Iris pigment epithelial cell (primary cell): ENCODE data around the gene PANX2.

Experiments
- DNase-seq: peaks from one replicate; pipeline ENCODE4 v3.0.0-alpha.2; 2011; ENCODE audit warnings: low read depth

PANX2 gene

DNA sequence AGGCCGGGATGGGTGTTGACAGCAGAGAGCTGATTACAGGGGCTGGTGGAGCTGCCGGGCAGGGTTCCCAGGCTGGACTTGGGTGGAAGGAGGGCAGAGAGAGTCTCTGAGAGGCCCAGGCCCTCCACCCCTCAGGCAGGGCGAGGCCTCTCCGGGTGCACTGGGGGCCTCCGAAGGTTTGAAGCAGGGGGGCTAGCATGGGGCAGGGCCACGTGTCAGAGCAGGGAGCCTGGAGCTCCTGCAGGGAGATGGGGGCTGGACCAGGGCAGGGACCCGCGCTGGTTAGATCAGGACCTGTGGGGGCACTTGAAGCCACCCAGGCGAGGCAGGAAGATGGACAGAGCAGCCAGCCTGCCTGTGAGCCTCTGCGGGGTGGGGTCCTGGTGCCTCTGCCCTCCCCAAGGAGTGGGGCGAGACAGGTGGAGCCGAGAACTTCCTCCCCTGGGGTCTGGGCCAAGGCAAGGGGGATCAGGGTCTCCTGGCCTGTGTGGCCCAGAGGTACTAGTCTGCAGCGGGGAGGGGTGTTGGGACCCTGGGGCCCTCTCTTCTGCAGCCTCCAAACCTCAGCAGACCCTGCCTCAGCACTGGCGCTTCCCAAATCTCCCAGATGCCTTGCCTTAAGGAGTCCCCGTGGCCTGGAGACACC lies 911 bp downstream of the PANX2 start:
- DNase-seq = no peak

DNA sequence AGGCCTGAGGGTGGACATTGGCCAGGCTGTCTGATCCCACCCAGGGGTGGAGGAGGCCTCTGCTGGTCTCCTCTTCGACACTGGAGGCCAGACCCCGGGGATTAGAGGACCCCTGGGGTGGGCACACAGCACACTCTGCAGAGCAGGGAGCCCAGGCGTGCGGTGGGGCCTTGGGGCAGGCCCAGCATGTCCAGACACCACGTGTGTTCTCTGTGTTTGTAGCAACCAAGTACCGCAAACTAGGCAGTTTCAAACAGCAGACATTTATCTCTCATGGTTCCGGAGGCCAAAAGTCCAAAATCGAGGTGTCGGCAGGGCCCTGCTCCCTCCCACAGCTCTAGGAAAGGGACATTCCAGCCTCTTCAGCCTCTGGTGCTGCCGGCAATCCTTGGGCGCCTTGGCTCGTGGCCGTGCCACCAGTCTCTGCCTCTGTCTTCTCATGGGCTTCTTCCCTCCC lies 1.5 kb downstream of the PANX2 start:
- DNase-seq = no peak

DNA sequence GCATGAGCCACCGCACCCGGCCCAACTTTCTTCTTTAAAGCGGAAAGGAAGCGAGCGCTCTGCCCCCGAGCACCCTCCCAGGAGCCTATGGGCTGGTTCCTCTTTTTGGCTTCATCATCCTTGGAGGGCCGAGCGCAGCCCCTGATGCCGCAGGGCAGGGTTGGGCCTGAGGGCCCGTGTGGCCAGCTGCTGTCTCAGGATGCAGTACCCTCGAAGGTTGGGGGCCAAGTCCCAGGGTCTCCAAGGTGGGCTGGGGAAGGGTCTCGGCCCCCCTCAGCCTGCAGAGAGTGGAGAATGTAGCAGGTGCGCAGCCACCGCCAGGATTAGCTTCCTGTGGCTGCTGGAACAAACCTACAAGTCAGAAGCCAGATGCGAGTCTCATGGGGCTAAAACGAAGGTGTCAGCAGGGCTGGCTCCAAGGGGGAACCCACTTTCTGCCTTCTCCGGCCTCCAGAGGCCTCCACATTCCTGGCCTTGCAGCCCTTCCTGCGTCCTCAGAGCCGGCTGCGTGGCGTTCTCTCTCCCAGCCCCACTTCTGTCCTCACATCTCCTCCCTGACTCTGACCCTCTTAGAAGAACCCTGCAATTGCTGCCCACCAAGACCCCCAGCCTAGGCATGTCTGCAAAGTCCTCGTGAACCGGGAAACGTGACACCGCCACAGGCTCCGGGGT lies 2.9 kb downstream of the PANX2 start:
- DNase-seq = no peak

DNA sequence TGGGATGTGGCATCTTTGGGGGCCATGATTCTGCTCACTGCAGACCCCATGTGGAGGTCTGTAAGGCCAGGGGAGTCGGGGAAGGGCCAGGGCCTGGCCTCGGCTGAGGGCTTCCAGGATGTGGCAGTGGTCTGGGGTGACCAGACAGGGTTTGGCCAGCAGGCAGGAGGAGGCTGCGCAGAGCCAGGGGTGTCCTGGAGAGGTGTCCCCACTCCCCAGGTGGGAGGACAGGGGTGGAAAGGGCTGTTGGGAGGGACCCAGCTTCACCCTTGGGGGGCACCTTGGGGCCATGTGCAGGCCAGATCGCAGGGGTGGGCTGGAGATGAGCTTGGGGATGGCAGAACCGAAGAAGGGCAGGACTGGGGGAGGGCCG lies 3.4 kb downstream of the PANX2 start:
- no peak for DNase-seq

DNA sequence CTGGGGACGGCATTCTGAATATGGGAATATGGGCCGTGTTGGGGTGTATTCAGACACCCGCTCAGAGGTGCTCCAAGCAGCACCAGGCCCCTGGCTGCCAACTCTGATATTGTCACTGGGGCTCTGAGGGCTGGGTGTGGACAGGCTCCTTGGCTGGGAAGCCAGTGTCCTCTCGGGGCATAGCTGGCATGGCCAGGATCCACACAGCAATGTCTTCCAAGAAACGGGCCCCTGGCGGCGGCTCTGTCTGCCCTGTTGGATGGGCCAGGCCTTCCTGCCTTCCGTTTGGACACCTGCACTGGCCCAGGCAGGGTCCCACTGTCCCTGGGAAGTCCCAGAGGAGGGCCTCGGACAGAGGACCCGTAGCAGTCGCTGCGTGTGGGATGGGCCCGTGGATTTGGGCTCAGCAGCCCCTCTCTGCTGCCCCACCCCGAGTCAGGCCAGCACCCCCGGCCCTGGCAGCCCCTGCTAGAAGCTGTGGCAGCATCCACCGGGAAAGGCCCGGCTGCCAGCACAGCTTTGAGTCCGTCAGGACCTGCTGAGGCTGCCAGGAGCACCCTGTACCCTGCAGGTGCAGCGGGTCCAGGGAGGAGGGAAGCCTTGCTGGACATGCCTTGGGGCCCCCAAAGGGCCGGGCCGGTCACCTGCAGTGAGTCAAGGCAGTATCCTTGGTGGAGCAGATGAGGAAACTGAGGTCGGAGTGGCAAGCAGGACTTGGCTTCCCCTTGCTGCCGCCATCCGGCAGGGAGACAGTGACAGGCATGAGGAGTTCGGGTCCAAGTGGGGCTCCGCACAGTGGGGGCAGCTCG lies 4.1 kb downstream of the PANX2 start:
- DNase-seq = no peak

DNA sequence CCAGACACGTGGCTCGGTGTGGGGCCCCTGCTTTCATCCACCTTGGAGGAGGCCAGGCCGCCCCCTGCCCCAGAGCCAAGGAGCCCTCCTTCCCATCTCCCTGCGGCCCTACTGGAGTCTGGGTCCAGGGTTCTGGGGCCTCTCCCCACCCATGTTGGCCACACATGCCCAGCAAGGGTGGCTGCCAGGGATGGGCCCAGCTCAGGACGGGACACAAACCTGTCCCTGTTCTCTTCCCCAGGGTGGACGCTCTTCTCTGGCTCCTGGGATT lies 4.6 kb downstream of the PANX2 start:
- DNase-seq = no peak

DNA sequence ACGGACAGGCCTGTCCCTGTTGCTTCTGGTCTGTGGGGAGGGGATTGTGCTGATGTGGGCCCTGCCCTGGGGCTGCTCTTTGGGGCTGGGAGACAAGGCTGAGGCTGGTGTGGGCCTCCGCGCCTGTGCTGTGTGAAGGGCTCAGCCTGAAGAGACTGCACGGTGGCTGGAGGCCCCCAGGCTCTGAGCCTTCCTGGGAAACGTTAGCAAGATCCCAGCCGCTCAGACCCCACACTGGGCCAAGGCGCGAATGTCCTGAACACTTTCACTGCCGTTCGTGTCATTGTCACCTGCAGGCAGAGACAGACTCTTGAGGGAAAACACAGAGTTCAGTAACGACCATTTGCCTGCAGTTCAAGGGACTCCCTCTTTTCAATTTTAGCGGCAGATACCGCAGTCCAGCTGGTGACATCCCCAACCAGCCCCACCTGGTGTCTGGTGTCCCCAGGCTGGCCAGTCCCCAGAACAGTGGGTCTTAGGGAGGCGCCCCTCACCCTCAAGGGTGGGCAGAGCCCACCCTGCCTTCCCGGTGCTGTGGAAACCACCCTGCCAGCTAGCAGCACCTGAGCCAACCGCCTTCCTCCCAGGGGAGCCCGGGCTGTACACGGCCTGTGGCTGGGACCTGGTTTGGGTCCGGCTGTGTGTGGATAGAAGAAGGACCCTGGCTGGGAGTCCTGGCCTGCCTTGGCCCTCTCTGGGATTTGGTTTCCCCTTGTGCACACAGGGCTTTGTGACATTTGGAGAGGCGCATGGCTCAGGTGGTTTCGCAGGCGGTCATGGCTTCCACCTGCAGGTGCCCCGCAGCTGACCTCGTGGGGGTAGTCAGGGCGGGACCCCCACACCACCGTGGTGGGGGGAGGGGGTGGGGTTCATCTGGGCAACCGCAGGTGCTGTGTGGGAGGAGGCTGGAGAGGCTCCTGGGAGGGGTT lies 5.7 kb downstream of the PANX2 start:
- no peak for DNase-seq

DNA sequence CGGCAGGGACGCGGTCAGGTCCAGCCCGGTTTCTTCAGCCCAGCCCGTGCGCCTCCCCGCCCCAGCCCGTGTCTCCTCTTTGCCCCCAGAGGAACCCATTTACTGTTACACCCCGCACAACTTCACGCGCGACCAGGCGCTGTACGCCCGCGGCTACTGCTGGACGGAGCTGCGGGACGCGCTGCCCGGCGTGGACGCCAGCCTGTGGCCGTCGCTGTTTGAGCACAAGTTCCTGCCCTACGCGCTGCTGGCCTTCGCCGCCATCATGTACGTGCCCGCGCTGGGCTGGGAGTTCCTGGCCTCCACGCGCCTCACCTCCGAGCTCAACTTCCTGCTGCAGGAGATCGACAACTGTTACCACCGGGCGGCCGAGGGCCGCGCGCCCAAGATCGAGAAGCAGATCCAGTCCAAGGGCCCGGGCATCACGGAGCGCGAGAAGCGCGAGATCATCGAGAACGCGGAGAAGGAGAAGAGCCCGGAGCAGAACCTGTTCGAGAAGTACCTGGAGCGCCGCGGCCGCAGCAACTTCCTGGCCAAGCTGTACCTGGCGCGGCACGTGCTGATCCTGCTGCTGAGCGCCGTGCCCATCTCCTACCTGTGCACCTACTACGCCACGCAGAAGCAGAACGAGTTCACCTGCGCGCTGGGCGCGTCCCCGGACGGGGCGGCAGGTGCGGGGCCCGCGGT lies 6.5 kb downstream of the PANX2 start:
- DNase-seq = no peak

DNA sequence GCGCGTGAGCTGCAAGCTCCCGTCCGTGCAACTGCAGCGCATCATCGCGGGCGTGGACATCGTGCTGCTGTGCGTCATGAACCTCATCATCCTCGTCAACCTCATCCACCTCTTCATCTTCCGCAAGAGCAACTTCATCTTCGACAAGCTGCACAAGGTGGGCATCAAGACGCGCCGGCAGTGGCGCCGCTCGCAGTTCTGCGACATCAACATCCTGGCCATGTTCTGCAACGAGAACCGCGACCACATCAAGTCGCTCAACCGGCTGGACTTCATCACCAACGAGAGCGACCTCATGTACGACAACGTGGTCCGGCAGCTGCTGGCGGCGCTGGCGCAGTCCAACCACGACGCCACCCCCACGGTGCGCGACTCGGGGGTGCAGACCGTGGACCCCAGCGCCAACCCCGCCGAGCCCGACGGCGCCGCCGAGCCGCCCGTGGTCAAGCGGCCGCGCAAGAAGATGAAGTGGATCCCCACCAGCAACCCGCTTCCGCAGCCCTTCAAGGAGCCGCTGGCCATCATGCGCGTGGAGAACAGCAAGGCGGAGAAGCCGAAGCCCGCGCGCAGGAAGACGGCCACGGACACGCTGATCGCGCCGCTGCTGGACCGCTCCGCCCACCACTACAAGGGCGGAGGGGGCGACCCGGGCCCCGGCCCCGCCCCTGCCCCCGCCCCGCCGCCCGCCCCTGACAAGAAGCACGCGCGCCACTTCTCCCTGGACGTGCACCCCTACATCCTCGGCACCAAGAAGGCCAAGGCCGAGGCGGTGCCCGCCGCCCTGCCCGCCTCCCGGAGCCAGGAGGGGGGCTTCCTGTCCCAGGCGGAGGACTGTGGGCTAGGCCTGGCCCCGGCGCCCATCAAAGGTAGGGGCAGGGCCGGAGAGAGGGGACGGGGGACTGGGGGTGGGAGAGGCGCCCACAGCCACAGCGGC lies 7.3 kb downstream of the PANX2 start:
- DNase-seq = no peak

DNA sequence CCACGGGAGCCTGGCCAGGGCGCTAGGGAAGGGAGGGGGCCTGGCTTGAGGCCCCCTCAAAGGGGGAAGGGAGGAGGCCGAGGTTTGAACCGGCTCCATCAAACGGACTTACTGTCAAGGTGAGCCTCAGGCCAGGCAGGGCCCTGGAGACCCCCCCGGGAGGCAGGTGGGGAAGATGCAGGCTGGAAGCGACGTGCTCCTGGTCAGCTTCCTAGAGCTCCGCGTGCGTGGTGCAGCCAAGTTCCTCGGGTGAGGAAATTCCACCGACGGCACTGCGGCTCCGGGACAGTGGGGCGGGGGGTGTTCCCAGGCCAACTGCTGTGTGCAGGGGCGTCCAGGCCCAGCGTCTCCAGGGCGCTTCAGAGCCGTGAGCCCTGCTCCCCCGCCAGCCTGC lies 7.9 kb downstream of the PANX2 start:
- DNase-seq = no peak

DNA sequence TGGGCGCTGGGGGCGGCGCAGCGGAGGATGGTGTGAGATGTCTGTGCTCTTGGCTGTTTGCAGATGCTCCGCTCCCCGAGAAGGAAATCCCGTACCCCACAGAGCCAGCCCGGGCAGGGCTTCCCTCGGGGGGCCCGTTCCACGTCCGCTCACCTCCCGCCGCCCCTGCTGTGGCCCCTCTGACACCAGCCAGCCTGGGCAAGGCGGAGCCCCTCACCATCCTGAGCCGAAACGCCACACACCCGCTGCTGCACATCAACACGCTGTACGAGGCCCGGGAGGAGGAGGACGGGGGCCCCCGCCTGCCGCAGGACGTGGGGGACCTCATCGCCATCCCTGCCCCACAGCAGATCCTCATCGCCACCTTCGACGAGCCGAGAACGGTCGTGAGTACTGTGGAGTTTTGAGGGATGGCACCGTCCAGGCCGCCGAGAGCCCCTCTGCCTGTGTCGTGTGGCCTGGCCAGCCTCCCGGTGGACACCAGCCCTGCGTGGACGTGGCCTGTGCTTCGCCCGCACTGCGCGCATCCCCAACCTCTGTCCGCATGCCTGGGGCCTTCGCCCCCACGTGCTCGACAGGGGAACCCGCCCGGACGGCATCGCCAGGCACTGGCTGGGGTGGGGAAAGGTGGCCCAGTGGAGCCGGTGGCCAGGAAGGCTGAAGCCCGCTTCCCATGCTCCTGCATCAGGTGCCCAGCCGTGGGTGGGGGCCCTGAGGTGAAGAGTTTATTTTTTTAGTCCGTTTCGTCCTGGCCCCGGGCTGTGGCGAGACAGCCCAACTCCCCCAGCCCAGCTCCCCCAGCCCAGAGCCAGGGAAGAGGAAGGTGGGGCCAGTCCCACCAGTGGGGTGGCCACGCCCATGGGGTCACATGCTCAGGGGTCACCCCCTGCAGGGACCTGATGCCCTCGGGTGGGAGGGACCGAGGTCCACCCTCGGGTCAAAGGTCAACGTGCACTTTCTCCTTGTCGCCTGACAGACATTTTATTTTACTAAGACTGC lies 8.6 kb downstream of the PANX2 start:
- no peak for DNase-seq

DNA sequence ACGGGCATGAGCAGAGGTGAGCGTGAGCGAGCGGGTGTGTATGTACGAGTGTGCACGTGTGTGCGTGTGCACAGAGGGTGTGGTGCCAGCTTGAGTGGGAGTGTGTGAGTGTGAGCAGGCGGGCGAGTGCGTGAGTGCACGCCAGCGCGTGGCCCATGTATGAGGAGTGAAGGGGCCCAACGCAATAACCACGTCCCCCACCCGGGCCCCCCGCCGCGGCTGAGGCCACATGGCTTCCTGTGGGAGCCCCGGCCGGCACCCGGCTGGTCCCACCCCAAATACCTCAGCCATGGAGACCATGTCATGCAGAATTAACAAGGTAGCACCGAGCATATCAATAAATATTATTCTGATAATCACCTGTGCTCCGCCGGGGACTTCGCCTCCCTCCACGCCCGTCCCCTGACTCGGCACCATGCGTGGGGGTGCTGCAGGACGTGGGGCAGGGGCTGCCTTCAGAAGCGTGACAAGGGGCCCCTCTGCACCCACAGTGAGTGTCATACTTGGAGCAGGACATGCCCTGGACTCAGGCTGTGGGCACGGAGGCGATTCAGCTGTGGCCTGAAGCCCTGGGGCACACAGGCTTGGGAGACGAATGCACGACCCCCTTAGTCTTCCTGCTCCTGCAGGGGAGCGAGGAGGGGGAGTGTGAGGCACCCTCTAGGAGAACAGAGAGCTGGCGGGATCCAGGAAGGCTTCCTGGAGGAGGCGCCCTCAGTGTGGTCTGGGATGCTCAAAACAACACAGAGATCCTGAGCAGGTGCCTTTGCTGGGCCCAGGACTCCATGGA lies 9.6 kb downstream of the PANX2 start:
- DNase-seq = no peak

DNA sequence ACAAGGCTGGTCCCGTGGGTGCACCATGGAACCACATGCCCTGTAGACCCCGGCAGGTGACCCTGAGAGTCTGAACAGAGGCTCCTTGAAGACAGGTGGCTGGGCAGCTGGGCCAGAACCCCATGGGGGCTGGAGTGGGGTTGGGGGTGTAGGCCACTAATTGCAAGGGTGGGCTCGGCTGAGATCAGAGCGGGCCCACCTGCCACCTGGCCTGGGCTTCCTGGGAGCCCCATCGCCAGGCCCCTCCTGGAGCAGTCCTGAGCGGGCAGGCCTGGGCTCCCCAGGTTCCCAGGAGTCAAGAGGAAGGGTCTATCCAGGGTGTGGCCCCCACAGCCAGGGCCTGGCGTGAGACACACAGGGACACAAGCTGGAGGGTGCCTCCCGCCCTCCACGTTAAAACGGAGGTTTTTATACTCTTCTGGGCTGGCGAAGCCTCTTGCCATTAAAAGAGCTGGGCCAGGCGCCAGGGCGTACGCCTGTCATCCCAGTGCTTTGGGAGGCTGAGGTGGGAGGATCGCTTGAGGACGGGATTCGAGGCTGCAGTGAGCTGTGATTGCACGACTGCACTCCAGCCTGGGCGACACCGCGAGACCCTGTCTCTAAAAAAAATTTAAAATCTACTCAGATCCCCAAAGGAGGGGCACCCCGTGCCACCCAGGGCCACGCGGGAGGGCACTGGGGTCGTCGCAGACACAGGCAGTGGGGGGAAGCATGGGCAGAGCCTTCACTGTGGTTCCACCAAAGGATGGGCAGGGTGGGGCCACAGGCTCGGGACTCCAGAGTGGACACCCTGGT lies 10.4 kb downstream of the PANX2 start:
- DNase-seq = no peak

DNA sequence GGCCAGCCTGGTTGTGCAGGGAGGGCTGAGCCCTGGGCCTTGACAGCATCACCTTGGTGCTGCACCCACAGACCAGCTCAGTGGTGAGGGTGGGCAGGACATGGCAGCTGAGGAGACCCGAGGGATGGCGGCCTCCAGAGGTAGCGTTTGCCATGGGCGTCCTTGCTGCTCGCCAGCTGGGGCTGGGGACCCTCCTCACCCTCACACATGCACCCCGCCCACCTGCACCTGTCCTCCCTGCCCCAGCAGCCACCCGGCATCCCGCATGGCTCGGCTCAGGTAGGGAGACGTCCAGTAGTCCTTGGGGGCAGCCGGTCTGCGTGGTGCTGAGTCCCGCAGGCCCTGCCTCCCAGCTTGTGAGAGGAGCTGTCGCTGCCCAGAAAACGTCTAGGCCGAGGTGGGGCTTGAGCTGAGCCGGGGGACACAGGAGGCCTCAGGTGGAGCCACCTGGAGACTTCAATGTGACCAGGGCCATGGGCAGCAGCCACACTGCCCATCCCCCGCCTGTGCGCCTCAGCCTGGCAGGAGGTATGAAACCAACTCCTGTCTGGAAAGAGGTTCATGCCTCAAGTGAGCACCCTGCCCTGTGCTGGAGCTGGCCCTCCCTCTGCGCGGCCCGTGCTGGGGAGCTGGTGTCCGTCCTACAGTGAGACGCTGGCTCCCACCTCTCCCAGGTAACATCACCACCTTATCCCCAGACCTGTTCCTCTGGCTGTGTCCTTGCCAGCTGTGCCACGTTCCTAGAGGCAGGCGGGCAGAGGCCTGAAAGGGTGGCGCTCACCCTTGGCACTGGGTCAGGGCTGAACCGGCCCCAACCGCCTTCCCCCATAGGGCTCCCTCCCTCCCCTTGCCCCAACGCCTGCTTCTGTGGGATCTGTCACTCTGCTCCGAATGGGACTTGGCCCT lies 11.9 kb downstream of the PANX2 start:
- DNase-seq = no peak

DNA sequence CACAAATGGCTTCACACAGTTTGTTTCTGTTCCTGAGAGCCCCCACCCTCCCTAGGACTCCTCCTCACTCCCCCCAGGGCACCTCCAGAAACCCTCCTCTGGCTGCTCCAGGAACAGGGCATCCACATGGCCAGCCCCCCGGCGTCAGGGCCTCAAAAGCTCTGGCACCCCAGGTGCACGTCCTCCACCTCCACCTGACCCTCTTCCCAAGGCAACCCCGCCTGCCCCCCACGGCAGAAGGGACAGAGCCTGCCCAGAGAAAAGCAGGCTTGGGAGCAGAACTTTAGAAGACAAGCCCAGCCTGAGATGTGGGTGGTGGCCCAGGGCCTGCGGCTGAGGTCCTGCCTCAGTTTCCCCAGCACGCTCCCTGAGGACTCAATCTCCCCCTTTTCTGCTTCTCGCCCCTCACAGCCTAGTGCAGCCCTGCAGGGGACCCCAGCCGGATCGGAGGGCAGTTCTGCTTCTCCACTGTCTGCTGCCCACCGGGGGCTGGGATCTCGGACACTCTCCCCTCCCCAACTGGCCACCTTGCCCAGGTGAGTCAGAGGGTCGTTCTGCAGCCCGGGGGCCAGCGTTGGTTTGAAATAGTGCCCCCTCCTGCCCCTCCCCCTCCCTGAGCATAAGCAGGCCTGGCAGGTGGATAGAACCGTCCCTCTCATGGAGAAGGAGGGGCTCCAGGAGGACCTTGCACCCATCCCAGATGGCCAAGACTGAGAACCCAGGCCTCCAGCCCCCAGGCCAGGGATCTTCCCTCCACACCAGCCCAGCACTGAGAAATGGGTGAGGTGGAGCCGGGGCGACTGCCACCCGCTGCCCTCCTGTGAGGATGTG lies 12.8 kb downstream of the PANX2 start:
- no peak for DNase-seq
